K562 (cell line): Measurements from ENCODE around the gene GBX1. TPM values are rescaled to one million over a fixed set of nuclear protein-coding genes. Genes with fewer than 3 reads are reported as not detected.

Experiments used
- ARID2 ChIP-seq: fragments of 450-650 bp; IDR thresholded peaks from 2 replicates; pipeline ENCODE4 v1.6.1; 2017; ENCODE audit warnings: antibody characterized with exemption, mild to moderate bottlenecking
- E2F3 ChIP-seq: fragments of 250-450 bp; sonication (Bioruptor Pico); IDR thresholded peaks from 2 replicates; pipeline ENCODE4 v1.4.0; 2020; ENCODE audit warnings: mild to moderate bottlenecking
- ERF ChIP-seq: fragments of 450-650 bp; formaldehyde crosslinking; IDR thresholded peaks from 2 replicates; pipeline ENCODE4 v1.4.0; 2020; ENCODE audit warnings: mild to moderate bottlenecking, mixed read lengths
- FOXP1 ChIP-seq: sonication (generic); formaldehyde crosslinking; IDR thresholded peaks from 2 replicates; pipeline ENCODE4 v1.8.0; 2022; ENCODE audit warnings: mild to moderate bottlenecking, missing genetic modification reagents
- ILK ChIP-seq: fragments of 450-650 bp; IDR thresholded peaks from 2 replicates; pipeline ENCODE4 v1.6.1; 2016; ENCODE audit warnings: missing genetic modification characterization, low read depth, mild to moderate bottlenecking, missing compliant biosample characterization, moderate library complexity, borderline replicate concordance
- MLLT1 ChIP-seq, 2 experiments: fragments of 450-650 bp; IDR thresholded peaks; 2 replicates each; pipeline ENCODE4 v1.6.1; 2016
- MNT ChIP-seq, 2 experiments: fragments of 450-650 bp; conservative IDR thresholded peaks; 2 replicates each; pipeline ENCODE4 v1.6.1; 2017; ENCODE audit warnings: mild to moderate bottlenecking in 2 of 2, moderate library complexity in 2 of 2
- MTF1 ChIP-seq: fragments of 250-450 bp; sonication (Bioruptor Pico); IDR thresholded peaks from 2 replicates; pipeline ENCODE4 v1.9.0; 2021; ENCODE audit warnings: moderate library complexity, mild to moderate bottlenecking, inconsistent platforms, borderline replicate concordance
- PHB ChIP-seq: fragments of 250-450 bp; sonication (Bioruptor Pico); IDR thresholded peaks from 2 replicates; pipeline ENCODE4 v1.5.0; 2021
- PYGO2 ChIP-seq: fragments of 450-650 bp; IDR thresholded peaks from 2 replicates; pipeline ENCODE4 v1.6.1; 2016; ENCODE audit warnings: mild to moderate bottlenecking, missing genetic modification characterization, moderate library complexity, missing compliant biosample characterization
- STAT5A ChIP-seq: IDR thresholded peaks from 2 replicates; pipeline ENCODE4 v1.6.1; 2012; ENCODE audit warnings: low read length, inconsistent platforms, borderline replicate concordance
- ZKSCAN3 ChIP-seq: fragments of 250-450 bp; sonication (Bioruptor Pico); IDR thresholded peaks from 2 replicates; pipeline ENCODE4 v1.4.0; 2020
- ZNF274 ChIP-seq: IDR thresholded peaks from 2 replicates; pipeline ENCODE4 v1.6.1; 2011; ENCODE audit warnings: low read depth, mild to moderate bottlenecking, low read length, moderate library complexity, borderline replicate concordance
- ZNF316 ChIP-seq: fragments of 450-650 bp; IDR thresholded peaks from 2 replicates; pipeline ENCODE4 v1.6.1; 2016
- polyA plus RNA-seq, 8 experiments: library from polyadenylated mRNA; depleted of rRNA in 4 of 8; stranded (reverse) in 5 of 8; unstranded in 3 of 8; fragments of >200 nt; fragmentation: Nextera tagmentation in 2 of 8; fragmentation: Illumina TruSeq in 1 of 8; extraction: Ambion mirVana in 2 of 8; extraction: Trizol in 1 of 8; gene quantifications; 2 replicates each; pipeline versions ENCODE4 v1.2.1 to v1.2.3, GENCODE V29; 2011 to 2014; ENCODE audit warnings: inconsistent platforms in 1 of 8, missing spikeins in 1 of 8
- total RNA-seq, 7 experiments: library from RNA; depleted of rRNA in 6 of 7; stranded (reverse); fragments of >200 nt in 6 of 7; fragmentation: Illumina TruSeq in 2 of 7; extraction: Trizol in 2 of 7; gene quantifications; 2 replicates each; pipeline versions ENCODE4 v1.2.1 to v1.2.3, GENCODE V29; 2011 to 2021; ENCODE audit warnings: low replicate concordance in 1 of 7
- TF ChIP-seq, protein P1 (sequence below): sonication (generic); formaldehyde crosslinking; IDR thresholded peaks from 2 replicates; pipeline ENCODE4 v1.8.1; 2023; ENCODE audit warnings: mild to moderate bottlenecking, missing genetic modification reagents
- TF ChIP-seq, protein P2 (sequence below): sonication (generic); formaldehyde crosslinking; IDR thresholded peaks from 2 replicates; pipeline ENCODE4 v1.9.0; 2022; ENCODE audit warnings: mild to moderate bottlenecking, missing genetic modification reagents
- TF ChIP-seq, protein P3 (sequence below): sonication (generic); formaldehyde crosslinking; IDR thresholded peaks from 2 replicates; pipeline ENCODE4 v1.8.1; 2022; ENCODE audit warnings: missing genetic modification reagents

The GBX1 gene
- total and polyA plus RNA-seq, 9 of the 15 experiments (the other 6 are each of a cell fraction or from before 2014, with no cell fraction given): not detected

DNA sequence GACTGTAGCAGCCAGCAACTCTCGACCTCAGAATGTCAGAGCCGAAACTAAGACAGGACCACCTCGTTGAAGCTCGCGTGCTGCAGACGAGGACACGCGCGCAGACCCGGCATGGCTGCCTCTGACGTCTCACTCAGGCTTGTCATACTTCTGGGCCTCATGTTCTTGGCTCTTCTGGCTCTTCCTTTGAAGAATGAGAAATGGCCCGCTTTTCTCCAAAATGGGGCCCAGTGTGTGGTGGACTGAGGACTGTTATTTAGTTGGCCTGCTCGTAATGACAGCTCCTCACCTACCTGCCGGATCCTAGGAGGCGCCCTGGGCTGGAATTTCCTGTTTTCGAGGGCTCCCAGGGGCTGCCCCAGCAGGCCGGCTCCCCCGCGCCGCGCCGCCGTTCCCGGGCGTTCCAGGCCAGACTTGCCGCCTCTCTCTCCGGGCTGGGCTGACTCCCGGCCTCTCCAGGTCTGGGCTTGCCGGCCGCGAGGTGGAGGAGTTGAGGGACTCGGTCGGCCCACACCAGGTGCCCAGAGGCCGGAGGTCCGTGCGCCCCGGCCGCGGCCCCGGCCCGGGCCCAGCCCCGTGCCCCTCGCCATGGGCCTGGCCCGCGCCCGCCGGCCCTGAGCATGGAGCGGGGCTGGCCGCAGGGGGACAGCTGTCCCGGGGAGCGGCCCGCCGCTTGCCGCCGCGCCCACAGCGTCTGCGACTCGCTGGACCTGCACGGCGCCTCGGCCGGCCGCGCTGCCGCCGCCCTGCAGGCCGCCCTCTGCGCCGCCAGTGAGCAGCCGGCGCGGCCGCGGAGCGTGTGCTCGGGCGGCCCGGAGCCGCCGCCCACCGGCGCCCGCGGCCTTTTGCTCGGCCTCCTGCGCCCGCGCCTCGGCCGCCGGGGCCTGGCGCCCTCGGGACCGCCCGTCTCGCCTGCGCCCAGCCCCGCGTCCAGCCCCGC lies 53.1 kb downstream of the GBX1 start (continued):
- TF ChIP-seq ILK (tag): no peak
- no peak for TF ChIP-seq FOXP1 (CRISPR knock-in tag)
- TF ChIP-seq ZNF316: no peak
- TF ChIP-seq, protein P1, sequence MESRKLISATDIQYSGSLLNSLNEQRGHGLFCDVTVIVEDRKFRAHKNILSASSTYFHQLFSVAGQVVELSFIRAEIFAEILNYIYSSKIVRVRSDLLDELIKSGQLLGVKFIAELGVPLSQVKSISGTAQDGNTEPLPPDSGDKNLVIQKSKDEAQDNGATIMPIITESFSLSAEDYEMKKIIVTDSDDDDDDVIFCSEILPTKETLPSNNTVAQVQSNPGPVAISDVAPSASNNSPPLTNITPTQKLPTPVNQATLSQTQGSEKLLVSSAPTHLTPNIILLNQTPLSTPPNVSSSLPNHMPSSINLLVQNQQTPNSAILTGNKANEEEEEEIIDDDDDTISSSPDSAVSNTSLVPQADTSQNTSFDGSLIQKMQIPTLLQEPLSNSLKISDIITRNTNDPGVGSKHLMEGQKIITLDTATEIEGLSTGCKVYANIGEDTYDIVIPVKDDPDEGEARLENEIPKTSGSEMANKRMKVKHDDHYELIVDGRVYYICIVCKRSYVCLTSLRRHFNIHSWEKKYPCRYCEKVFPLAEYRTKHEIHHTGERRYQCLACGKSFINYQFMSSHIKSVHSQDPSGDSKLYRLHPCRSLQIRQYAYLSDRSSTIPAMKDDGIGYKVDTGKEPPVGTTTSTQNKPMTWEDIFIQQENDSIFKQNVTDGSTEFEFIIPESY (CRISPR knock-in tag): peak; percentile 73
- no peak for TF ChIP-seq E2F3 (CRISPR knock-in tag)
- TF ChIP-seq PYGO2 (tag): no peak
- TF ChIP-seq MNT (conservative IDR thresholded peaks at IDR 0.05): no peak
- TF ChIP-seq PHB: no peak
- TF ChIP-seq, protein P2, sequence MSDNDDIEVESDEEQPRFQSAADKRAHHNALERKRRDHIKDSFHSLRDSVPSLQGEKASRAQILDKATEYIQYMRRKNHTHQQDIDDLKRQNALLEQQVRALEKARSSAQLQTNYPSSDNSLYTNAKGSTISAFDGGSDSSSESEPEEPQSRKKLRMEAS (CRISPR knock-in tag): peak; percentile 76
- TF ChIP-seq ARID2: no peak
- no peak for TF ChIP-seq ZNF274
- TF ChIP-seq MLLT1 (IDR thresholded peaks at IDR 0.05): no peak
- no peak for TF ChIP-seq ZKSCAN3 (CRISPR knock-in tag)
- no peak for TF ChIP-seq STAT5A
- TF ChIP-seq ERF: peak; percentile 77; the same call in 1 of the 2 replicates
- TF ChIP-seq MTF1 (CRISPR knock-in tag): no peak
- TF ChIP-seq, protein P3, sequence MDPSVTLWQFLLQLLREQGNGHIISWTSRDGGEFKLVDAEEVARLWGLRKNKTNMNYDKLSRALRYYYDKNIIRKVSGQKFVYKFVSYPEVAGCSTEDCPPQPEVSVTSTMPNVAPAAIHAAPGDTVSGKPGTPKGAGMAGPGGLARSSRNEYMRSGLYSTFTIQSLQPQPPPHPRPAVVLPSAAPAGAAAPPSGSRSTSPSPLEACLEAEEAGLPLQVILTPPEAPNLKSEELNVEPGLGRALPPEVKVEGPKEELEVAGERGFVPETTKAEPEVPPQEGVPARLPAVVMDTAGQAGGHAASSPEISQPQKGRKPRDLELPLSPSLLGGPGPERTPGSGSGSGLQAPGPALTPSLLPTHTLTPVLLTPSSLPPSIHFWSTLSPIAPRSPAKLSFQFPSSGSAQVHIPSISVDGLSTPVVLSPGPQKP: no peak
